ENCODE data around the gene UBL7.

The UBL7 gene

DNA sequence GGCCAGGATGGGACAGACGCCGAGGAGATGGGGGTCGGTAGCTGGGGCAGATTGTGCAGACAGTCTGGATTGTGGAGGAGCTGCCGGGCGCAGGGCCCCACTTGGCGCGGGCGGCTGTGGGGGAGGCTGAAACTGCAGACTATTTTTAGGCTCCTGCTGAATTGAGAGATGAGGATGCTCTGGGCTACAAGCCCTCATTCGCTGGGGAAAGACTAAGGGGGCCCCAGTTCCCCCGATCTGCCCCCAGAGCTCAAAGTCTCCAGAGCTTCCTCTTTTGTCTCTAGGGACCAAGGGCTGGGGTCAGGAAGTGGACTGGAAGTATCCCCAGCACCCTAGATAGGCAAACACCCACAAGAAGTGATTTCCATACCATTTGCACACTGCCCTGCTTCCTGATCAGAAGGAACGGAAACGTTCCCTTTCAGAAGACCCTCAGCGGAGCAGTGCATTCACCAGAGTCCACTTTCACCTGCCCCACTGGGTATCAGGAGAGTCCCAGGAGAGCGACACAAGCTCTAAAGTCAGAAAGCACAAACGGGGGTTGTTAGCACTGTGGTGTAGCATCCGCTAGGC lies 56.9 kb downstream of the UBL7 start:
- no peak for DNase-seq

DNA sequence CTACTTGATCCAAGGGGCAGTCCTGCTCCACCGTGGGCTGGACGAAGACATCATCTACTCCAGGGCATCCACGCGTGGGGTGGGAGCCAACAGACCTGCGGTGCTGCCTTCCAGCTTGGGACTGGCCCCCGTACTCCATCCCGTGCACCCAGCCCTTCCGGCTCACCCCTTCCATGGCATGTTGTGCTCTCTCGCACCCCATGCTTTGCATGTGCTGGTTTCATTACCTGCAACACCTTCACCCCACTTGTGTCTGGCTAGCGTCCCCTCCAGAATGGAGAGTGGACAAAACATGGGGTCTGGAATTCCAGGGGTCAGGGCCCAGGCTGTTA lies 57.4 kb downstream of the UBL7 start:
- DNase-seq: no peak

DNA sequence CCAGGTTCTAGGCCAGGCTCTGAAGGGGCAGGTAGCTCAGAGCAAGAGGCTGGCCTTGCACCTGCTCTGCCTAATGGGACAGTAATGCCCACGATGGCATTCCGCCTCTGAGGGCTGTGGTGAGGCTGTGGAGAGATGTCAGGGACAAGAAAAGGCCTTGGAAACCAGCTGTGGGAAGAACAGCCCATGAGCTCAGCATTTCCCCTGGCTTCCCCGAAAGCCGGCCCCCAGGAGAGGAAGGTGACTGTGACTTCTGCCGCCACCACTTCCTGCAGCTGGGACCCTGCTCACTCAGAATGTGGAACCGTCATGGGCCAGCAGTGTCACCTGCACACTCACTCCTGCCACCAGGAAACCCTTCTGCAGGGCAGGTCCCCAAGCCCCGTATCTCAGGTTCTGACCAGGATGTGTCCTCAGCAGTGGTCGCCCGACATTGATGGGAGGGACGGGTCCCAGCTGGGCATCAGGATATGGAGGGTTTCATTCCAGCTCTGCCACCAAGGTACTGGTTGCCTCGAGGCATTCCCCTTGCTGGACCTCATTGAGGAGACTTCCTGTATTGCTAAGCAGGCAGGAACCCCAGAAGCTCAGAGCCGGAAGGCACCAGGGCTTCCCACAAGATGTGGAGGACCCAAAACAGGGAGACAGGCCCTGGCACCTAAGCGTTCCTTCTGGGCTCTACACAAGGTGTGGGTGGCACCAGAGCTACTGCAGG lies 57.9 kb downstream of the UBL7 start:
- DNase-seq: no peak

DNA sequence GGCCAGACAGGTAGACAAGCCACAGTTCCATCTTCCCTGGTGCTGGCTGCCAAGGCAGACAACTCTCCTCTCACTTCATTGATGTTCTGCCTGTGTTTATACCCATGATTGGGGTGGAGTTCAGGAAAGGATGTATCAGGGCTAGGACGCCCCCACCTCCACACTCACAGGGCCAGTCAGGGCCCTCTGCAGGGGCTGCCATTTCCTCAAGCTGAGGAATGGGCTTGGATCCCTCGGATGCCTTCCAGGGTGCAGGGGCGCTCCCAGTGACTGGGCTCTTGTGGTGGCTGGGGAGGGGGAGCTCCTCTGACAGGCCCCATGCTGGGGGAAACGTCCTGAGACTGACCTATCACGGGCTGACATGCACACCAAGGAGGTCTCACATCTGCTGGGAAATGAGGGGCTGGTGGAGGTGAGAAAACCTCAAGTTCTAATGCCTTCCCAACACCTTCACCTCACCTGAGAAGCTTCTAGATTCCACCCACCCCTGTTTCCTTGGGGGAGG lies 58.6 kb downstream of the UBL7 start:
- DNase-seq: no peak

DNA sequence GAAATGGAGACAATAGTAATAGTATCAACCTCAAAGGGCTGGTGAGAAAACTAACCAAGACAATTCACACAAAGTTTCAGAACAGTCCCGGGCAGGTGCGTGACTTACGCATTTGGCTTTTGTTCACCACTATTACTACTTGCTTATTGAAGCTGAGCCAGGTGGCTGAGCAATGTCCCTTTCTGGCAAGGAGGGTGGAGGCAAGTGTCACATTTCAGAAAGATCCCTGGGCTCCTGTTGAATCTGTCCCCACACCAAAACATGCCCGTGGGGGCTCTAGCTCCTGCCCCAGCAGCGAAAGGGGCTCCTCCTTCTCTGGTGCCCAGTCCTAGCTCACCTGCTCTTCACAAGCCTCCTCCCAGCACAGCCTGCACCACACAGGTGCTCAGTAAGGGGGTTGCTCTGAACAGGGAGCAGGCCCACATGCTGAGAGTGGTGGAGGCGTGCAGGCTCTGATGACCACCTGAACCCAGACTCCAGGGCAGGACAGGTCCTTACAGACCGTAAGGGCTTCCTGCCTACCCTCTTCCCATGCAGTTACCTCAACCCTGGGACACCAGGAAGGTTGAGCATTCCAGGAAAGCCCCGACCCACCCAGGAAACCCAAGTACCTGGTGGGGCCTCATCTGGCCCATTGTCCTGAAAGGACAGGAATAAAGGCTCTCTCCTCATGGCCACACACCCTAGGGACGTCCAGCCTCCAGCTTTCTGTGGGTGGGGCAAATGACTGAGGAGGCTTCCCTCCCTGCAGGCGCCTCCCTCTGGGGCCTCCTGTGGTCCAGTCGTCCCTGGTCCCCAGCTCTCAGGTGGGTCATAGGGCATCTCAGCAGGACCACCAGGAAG lies 59.8 kb downstream of the UBL7 start:
- no peak for DNase-seq

DNA sequence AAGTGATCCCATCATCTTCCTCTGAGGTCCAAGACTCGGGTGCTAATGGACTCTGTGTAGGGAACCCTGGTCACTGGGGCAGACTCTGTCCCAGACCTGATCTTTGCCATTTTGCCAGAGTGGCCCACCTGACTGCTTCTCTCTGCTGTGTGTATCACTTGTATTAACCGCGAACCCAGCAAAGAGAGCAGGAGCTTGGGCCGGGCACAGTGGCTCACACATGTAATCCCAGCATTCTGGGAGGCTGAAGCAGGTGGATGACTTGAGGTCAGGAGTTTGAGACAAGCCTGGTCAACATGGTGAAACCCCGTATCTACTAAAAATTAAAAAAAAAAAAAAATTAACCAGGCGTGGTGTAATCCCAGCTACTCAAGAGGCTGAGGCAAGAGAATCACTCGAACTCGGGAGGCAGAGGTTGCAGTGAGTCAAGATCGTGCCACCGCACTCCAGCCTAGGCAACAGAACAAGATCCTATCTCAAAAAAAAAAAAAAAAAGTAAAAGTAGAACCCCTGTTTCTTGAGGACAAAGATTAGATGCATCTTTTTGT lies 60.6 kb downstream of the UBL7 start:
- DNase-seq: no peak

DNA sequence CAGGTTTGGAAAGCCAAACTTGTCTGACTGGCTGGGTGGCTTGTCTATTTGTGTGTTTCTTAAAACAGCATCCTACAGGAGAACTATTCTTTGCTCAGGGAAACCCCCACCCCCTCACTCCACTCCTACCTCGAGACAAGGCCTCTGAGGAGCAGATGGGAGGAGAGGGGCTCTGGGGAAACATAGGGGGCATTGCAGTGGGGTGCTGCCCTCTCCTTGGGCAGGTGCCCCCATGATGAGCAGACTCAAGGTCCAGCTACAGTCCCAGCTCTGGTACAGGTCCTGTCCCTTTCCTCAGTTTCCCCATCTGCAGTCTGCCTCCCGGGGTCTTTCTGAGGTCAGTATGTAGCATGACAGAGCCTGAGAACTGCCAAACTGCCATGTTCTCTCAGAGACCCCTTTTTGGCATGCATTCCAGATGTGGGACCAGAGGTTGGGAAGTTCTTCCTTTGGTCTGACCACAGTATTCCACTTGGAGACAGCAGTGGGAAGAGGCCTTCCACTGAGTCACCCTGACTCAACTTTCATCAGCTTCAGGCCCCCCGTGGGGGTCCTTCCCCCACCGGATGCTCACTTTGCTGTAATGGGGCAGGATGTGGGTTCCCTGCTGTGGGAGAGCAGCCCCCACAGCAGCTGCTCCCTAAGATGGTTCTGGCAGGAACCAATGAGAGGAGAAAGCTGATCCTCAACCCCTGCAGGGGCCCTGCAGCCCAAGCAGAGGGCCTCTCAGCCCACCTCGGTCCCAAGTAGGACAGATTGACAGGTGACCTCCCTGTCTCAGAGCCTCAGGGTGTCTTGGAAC lies 61.2 kb downstream of the UBL7 start:
- peak; percentile 84 for DNase-seq

DNA sequence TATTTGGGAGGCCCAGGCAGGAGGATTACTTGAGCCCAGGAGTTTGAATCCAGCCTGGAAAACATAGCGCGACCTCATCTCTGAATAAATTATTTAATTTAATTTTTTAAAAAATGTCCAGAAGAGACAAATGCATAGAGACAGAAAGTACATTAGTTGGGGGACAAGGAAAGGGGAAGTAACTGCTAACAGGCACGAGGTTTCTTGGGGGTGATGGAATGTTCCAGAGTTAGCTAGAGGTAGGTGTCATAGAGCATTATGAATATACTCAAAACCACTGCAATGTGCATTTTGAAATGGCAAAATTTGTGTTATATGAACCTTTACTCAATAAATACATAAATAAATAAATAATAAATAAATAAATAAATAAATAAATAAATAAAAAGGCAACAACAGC lies 61.9 kb downstream of the UBL7 start:
- DNase-seq: no peak

DNA sequence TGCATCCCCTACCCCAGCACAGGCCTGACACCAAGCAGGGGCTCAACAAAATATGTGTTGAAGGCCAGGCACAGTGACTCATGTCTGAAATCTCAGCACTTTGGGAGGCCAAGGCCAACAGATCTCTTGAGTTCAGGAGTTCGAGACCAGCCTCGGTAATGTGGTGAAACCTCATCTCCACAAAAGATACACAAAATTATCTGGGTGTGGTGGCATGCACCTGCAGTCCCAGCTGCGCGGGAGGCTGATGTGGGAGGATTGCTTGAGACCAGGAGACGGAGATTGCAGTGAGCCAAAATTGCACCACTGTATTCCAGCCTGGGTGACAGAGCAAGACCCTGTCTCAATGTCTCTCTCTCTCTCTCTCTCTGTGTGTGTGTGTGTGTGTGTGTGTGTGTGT lies 62.8 kb downstream of the UBL7 start:
- no peak for DNase-seq

DNA sequence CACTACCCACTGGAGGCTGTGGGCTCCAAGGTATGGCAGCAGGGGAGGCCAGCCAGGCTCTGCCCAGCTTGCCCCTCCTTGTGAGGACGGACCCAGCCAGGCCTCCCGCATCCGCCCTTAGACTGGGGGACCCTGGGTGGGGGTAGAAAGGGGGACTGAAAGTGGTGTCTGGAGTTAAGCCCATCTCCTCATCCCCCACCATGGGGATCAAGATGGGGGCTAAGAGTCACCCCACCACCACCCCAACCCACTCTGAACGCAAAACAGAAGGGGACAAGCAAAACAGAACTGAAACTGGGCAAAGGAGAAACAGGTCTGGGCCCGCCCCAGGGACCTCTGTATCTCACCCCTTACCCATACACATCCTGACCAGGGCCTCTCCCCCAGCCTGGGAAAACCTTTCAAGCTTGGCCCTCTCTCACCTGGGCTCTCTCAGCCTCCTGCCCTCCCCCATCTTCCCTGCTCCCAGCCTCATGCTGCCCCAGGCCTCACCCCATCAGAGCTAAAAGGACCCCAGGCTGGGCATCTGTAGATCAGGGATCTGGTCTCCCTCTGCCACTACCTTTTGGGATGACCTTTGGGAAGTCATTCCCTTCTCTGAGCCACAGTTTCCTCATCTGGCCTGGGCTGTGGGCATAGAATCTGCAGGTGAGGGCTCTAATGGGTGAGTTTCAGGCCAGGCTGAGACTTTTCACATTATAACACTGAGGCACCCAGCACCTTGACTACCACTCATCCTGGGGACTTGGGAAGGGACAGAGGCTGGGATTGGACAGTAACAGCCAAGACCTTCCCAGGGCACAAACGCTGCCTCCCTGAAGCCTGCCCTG lies 63.5 kb downstream of the UBL7 start:
- DNase-seq: no peak

DNA sequence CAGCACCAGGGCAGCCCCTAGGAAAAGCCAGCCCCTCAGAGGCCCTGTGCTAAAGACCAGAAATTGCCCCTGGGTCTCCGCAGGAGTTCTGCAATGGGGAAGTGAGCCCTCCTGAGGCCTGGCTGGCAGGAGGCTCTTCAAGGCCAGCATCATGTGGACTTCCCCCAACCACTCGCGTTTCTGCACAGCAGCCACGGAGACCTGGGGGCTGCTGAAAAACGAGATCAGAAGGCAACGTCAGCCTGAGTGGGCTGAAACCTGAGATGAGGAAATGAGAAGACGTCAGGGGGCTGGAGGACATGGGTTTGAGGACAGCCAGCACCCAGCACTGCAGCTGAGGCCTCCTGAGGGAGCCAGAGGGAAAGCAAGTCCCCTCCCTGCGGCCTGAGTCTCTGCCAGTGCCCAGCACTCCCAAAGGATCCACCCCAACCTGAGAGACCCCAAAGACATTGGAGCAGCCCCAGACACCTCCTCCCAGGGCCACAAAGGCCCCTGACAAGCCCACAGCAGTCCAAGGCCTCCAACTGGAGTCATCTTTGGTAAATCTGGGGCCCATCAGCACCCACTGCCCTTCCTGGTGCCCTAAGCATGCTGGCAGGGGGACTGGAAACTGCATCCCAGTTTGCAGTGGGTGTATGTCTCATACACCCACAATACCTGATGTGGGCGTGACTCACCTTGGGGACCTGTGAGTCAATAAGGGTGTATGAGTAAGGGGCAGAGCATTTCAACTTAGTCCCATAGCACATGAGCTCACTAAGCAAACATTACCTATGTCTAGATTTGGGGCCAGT lies 64.3 kb downstream of the UBL7 start:
- DNase-seq: peak; percentile 90

DNA sequence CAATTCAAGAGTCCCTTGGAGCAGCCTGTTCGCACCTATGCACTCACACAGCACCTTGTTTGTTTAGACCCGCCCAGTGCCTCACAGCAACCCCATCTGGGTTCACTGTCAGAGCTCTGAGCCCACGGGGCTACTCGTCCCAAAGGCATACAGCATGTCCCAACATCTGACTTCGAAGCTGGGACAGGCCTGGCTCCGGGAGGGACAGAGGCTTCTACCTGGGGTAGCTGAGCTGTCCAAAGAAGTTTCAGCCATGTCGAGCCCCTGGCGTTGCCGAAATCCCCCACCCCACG lies 64.9 kb downstream of the UBL7 start:
- no peak for DNase-seq
